Measurements from ENCODE around the gene STARD3.
"Not testable (repeated sequence)": the region's sequence is repeated elsewhere in the genome, so short reads cannot be mapped to it uniquely, and the experiment has no call there.

The STARD3 gene

DNA sequence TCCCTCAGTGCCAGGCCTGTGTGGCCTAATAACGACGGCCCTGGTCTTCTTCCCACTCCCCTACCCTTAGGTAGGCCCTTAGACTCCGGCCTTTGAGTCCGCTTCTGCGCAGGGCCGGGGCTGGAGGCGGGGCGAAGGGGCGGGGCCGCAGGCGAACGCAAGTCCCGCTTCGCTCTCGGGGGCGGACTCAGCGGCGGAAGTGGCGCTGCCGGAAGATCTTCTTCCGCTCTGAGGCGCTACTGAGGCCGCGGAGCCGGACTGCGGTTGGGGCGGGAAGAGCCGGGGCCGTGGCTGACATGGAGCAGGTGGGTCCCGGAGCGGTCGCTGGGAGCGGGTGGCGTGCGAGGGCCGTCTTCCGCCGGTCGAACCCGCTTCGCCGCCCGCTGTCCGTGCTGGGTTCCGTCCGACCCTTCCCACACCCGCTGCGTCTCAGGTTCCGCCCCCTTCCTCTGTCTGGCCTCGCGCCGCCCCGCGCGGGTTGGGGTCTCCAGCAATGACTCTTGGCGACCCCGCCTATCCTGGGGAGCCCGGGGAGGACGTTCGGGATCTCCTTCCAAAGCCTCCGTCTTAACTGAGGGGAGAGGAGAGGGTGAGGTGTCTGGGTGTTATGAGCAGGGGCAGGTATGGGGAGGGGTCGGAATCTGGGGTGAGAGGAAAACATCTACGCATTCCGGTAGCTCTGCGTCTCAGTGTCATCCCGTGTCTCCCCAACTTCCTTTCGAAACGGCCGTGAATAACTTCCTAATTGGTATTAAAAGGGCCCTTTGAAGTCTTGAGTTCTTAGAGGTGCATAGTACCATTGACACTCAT lies at the start of gene STARD3:
TSS of gene STARD3 (plus strand) at position 218 of the 810 bp plus-strand sequence. CDS start 16,388 bp downstream, outside the sequence.
- DNase-seq: peak; percentile 72 to 91 (median 80)

GRCh38 chr17:39590180-39590579 lies 46.8 kb upstream of the STARD3 start:
- not testable (repeated sequence) for DNase-seq

- no peak for DNase-seq
These were observed 44.7 kb upstream of the STARD3 start for GRCh38 chr17:39591958-39592954.

DNA sequence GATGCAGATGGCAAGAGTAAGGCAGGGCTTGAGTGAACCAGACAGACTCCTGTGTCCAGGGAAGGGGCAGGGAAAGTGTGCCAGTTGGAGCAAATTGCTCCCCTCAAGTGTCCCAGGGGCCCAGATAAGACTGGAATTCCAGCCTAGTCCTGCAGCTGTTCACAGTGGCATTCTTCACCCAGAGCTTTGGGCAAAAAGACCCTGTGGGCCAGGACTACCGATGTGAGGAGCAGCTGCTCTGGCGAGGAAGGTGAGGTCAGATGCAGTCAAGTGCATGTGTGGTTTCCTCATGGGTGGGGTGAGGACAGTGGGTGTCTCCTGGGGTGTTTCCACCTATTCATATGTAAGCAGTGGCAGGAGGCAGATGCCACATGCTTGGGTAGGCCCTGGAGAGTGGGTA lies 43.6 kb upstream of the STARD3 start:
- DNase-seq: no peak

DNA sequence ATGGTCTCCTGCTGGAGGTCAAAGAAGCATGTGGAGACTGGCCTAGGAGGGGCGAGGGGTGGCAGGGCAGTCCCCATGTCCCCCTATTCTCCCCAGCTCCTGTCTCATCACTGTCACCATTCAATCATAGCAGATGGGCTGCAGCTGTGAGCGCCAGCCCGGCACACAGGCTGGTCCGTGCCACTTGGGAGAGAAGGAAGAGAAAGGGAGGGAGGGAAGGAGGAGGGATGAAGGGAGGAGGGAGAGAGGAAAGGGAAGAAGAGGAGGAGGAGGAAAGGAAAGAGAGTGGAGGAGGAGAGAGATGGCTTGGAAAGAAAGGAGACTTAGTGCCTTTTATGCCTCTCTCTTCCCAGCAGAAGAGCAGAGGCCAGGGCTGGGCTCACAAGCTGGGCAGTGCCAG lies 41.6 kb upstream of the STARD3 start:
- no peak for DNase-seq

GRCh38 chr17:39595928-39596510 lies 40.9 kb upstream of the STARD3 start:
- no peak for DNase-seq

GRCh38 chr17:39596543-39597267 lies 40.2 kb upstream of the STARD3 start:
- no peak for DNase-seq

DNA sequence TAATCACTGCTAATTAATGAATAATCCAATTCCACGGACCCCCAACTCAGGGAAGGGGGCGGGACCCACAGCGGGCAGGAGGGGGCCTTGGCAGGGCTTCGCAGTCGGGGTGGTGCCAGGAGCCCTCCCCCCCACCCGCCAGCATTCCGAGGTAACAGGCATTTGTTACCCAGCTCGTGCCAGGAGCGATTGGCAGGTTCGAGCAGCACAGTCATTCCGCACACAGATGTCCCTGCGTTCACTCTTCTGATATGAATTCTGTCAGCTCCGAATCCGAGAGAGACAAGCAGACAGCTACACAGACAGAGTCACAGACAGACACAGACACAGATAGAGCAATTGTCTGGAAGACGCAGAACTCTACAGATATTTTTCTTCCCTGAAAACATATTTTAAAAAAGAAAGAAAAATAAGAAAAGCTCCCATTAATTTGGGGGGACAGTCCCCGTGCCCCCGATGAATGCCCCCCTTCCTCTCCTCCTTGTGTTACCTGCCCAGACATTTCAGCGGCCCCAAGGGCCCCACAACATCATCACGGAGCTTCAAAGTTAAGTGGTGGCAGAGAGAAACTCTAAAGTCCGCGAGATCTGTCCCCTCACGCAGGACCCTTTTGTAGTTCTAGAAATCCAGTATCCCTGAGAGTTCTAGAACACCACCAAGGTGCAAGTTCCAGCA lies 39.4 kb upstream of the STARD3 start:
- no peak for DNase-seq

DNA sequence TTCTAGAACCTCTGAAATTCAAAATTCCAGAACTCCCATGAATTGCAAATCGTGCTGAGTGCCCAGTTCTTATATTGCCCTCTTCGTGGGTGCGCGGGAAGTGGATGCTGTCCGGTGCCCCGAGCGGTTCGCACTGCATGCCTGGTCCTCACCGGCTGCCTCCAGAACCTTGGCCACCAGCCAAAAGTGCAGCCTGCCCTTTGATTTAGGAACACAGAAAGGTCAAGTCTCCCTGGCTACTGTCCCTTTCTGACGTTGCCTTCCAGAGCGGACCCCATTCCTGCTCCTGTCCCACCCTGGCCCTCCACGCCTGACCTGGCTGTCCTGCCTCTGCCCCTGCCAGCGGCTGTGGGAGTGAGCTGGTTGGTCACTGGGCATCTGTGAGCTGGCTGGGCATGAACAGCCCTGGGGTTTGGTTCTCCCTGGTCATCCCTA lies 38.9 kb upstream of the STARD3 start:
- no peak for DNase-seq

DNA sequence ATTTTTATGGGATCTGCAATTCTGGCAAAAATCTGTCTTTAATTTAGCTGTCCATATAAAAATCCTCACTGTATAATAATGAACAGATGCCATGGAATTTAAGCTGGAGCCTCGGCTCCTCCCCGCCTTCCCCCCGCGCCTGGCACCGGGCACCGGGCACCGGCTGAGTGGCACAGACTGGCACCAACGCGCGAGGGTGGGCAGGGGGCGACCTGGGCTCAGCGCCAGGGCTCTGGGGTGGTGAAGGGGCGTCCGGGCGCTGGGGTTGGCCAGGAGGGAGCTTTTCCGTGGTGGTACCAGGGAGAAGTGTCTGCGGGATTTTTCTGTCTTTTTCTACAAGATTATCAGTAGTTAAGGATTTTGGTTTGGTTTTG lies 38.3 kb upstream of the STARD3 start:
- no peak for DNase-seq

GRCh38 chr17:39599004-39599664 lies 37.8 kb upstream of the STARD3 start:
- DNase-seq: no peak

DNA sequence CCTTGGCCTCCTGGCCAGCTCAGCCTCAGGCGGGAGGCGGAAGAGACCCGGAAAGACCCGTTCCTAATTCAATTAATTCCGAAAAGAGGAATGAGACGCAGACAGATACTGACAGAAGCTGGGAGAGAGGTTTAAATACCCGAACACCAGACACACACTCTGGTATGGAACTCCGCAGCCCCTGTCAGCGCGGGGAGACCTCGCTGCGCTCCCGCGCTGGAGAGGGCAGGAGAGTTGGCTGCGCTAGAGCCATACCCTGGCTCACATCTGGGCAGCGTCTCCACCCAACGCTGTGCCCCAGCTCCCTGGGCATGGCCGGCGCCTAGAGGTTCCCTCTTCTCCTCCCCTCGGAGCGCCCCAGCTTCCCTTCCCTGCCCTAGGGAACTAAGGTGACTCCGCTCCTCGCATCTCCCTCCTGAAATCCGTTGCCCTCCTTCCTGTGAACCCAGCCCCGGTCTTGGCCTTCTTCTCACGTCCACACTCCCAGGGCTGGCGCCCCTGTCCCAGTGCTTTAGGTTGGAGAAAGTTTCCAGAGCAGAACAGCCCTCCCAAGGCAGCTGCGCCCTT lies 37.2 kb upstream of the STARD3 start:
- no peak for DNase-seq

- DNase-seq: no peak
These were observed 36.5 kb upstream of the STARD3 start for GRCh38 chr17:39600288-39600996.

GRCh38 chr17:39600997-39601597 lies 35.8 kb upstream of the STARD3 start:
- no peak for DNase-seq

DNA sequence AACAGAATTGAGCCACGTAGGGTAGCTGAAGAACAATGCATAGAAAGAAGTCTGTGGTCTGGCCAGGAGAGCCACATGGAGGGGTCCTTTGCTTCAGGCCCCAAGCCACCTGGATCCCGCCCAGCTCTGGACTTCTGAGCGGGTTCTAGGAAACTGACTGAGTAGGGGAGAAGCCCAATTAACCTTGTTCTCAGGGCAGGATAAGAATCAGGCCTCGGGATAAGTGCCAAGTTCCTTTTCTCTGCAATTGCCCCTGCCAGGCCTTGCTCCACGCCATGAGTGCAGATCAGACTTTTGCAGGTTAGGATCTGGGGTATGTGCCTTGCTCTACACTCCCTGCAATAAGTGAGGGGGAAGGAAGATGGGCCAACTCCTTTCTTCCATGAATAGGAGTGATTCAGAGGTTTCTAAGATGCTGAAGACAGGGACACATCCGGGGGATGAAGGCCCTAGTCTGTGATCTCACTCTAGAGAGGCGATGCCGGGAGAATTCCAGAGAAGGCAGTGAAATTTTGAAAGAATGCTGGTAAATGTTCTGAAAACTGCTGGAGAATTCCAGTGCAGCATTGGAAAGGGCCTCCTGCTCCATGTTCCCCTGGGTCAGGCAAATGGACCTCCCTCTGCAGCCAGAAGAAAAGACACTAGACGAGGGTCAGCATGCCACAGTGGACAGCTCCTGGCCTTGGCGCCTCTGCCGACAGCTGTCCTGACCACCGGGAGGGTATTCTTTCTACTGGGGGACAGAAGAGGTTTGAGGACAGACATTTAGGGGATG lies 35.0 kb upstream of the STARD3 start:
- DNase-seq: no peak

- DNase-seq: no peak
These were observed 34.2 kb upstream of the STARD3 start for GRCh38 chr17:39602533-39603303.

GRCh38 chr17:39603304-39604016 lies 33.5 kb upstream of the STARD3 start:
- DNase-seq: no peak
